Skin of body (tissue), 2 donors: ENCODE measurements around the gene ZNF518B. TPM values are rescaled to one million over a fixed set of nuclear protein-coding genes. Genes with fewer than 3 reads are reported as not detected.

ENCODE experiments used
- DNase-seq: peaks from one replicate; lab custom pipeline; 2025; lab: John Stamatoyannopoulos, UW
- total RNA-seq: library from RNA; depleted of rRNA; stranded (reverse); fragments of >200 nt; gene quantifications from one replicate; pipeline ENCODE4 v1.2.3, GENCODE V29; 2014

Gene ZNF518B, protein sequence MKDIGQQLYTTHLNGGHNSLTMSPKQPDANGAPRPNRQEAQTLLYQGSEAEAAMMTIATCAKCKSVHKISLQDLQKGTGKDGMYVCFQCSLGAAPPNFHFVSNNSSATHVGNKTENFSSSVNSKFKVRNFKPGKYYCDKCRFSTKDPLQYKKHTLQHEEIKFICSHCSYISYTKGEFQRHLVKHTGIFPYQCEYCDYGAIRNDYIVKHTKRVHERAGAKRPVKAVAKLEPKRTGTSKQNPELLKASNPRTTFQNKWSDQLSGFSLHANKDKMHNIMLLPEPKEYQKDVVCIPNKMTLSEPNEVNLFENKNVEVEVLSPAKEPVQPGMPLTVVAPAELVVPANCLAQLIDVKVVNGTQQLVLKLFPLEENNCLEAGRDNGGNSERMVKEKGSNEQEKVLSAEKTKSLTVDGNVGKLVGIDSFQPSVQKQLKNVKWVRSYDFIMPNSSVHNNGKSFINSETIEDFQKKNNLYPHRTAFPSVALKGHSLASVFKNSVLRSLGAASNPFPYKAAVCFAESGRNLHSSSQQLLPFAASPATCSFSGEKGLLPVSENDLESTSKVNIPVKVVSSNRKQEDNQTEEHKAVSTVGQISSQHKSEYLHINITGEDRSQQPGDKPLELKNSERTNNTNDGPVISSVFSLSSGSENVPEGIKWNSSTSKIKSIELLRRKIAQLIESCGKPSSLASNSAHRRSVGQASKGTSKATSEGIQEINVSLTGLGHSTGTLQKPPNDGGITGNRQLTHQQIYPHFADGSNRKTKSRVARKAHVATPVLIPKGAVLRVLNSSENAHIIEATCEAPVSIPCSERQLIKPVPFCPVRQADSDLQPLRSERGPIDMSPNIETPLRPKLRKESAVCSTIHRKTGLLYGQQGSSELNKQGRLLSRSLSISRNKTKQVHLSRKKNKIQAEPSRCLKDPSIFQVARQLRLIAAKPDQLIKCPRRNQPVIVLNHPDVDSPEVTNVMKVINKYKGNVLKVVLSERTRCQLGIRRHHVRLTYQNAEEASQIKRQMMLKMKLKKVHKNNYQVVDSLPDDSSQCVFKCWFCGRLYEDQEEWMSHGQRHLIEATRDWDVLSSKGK
- 32.3 TPM for total RNA-seq

DNA sequence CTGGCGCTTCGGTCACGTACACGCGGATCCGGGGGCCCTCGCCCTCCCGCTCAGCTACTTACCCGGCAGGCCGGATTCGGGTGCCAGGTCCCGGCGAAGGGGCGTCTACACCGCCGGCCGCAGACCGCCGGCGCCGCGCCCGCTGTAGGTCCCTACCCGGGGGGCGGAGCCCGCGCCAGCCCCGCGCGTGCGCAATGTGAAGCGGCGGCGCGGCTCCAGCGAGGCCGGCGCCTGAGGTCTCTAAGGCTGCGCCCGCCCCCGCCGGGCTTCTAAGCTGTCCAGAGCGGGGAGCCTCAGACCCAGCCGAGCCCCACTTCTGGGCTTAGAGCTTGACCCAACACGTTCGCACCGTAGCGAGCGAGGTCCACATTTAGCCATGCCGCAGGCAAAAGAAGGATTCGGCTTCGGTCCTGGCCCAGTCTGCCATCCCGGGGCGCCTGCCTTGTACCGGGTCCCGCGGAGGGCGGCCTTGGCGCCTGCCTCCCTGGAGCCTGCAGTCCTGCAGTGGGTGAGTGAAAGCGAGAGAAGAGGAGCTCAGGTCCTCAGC lies at the start of gene ZNF518B:
ZNF518B (minus strand) TSS at position 172 of the 547 bp plus-strand sequence. CDS start 11,098 bp downstream, outside the sequence.
- DNase-seq: peak; percentile 51

DNA sequence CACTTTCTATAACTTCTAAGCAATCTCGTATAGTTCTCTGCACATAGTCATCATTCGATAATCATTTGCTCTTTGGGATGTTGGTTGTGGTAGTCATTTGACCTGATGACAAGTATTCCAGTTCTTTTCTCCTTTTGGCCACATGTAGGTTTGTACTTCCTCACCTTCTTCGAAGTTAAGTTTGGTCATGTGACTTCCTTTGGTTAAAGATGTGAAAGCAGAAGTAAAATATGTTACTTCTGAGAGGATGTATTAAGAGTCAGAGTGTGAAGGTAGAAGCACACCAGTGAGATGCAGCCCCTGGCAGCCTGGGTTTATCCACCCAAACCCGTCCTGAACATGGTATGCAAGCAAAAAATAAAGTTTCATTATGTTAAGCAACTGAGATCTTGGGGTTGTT lies 48.9 kb upstream of the ZNF518B start:
- no peak for DNase-seq

DNA sequence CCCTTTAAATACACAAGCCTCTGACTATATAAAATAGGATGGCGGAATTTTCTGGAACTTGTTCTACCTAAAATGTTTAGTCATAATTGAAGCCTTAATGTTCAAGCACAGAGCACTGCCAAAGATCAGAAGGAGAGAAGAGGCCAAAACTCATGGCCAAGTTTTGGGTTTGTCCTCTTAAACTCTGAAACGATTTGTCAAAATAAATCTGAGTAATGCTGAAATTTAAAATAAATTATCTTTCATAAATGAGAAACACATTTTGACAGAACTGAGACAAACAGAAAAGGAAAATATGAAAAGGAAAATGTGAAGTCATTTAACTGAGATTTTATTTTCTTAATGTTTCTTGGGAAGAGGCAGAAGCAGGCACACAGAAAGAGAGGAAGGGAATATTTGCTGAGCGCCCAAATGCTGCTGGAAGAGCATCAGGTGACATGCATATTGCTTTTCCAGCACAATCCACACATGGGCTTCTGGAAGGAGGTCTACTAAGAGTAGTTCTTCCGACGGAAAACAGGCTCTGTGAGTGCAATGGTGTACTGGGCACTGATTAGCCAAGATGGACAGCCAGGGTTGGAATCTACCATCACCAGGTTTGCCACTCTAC lies 47.4 kb upstream of the ZNF518B start:
- DNase-seq: peak; percentile 72

DNA sequence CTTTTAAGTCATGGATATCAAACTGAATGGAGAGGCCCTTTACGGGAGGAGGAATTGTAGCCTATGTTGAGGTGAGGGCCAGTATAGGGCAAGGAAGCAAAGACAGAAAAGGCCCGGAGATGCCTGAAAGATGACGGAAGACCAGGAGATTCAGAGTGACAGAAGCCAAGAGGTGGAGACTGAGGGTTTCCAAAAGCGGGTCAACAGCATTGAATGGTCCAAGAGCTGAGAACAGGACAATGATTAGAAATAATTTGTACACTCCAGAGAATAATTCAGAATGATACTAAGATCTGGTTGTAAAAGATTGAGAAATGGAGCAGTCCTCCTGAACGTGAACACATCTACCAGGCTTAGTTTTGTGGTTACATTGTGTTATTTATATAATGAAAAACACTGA lies 45.5 kb upstream of the ZNF518B start:
- no peak for DNase-seq

DNA sequence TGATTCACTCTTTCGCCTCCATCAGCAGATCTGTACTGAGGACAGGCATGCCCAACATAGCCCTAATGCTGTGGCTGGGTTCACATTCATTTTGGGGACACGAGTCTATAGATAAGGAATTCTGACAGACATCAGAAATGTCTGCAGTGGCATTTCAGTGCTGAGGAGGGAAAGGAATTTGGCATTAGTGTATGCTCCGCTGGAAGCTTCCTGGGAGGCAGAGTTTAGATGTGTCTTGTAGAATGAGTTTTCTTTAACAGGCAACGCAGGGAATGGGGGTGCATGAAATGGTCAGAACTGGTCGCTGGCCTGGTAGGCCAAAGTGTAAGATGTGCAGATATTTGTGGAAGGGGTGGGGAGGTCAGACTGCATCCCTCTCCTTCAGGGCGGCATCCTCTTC lies 43.5 kb upstream of the ZNF518B start:
- DNase-seq: no peak

DNA sequence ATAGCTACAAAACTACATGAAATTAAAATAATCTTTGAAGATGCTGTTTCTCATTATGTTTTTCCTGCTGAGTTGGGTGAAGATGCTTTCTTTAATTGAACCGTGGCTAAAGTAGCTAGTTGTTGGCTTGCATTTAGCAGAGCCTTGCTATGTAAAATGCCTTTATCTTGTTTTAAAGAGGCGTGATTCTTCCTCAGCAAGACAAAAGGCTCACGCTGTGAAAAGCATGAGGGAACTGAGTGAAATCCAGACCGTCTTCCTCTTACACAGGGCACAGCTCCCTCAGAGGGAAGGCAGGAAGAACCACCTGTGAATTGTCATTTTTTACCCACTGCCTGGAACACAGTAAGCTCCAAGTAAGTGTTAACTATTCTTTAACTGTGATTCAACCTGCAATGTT lies 39.0 kb upstream of the ZNF518B start:
- DNase-seq: no peak

DNA sequence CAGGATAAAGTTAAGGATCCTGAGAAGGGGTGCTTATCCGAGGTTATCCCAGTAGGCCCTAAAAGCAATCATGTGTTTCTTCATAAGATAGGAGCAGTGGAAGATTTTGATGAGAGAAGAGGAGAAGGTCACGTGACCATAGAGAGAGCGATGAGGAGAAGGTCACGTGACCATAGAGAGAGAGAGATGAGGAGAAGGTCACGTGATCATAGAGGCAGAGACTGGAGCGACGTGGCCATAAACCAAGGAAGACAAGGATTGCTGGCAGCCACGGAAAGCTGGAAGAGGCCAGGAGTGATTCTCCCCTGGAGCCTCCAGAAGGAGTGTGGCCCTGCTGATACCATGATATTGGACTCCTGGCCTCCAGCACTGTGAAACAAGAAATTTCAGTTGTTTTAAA lies 38.4 kb upstream of the ZNF518B start:
- DNase-seq: no peak

DNA sequence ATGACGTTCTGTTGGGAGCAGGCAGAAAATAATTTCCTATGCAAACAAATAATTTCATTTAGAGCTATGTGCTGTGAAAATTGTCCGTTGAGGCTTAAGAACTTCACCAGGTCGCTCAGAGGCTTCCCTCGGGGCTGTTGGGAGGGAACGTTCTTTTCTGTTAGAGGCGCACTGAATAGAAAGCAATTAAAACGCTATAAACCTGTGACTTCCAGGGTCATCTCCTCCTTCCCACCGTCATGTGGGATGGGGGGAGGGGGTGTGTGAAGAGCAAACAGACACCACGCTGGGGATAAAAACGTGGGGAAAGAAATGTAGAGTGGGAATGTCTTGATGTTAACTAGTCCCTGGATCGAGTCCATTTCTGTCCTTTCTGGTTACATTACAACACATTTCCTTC lies 35.2 kb upstream of the ZNF518B start:
- no peak for DNase-seq

DNA sequence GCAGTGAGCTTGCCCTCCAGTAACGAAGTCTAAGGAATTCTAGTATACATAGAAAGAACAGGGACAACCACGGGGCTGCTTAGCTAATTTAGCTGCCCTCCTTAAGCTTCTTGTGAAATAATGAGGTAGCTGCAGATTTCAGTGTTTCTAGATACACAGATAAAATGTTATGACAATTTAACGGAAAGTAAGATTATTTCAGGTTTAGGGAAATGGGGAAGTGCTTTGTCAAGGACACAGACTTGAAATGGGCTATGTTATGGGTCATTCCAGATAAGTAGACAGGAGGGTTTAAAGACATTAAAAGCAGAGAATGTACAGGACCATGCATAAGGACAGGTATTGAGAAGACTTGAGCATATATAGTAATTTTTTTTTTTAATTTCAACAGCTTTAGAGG lies 34.2 kb upstream of the ZNF518B start:
- no peak for DNase-seq

DNA sequence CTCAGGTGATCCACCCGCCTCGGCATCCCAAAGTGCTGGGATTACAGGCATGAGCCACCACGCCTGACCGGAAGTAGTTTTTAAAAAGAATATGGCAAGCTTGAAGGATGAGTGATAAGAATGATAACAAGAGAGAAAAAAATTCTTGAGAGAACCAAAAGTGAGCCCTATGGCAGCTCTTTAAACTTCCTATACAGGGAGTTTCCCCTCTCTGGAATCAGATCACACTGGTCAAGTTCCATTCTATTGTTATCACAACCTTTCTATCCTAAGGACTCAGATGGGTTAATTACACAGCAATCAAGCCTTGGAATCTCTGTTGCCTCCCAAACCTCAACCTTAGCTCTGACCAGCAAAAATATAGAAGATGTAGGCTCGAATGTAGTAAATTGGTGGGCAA lies 33.8 kb upstream of the ZNF518B start:
- no peak for DNase-seq

DNA sequence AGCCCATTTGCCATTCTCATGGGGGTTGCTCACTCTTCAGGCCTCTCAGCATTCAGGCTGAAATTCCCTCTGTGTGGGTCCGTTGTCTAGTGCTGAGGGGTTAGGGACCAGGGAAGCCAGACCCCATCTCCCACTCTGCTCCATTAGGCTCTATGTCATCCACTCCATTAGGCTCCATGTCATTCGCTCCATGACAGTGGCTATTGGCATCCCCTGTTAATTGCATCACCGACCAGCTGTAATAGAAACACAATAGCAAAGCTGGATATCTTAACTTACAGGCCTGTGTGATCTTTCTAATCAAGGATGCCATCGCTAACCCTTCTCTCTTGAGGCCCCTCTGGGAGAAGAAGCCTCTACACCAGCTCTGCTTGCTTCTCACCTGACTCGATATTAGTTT lies 25.7 kb upstream of the ZNF518B start:
- no peak for DNase-seq

DNA sequence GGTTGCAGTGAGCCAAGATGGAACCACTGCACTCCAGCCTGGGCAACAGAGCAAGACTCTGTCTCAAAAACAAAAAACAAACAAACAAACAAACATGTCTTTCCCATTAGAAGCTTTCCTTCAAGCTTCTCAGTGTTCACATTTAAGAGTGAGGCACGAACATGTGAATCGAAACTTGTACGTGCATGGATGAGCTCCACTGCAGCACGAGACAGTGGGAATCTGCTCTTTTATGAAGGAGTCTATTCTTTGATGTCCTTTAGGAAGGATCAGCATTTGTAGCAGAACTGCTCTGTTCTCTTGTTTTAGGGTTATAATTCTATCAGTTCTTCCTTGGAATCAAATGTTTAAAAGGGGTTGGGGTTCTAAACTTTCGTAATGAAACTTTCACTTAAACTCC lies 23.4 kb upstream of the ZNF518B start:
- DNase-seq: no peak

DNA sequence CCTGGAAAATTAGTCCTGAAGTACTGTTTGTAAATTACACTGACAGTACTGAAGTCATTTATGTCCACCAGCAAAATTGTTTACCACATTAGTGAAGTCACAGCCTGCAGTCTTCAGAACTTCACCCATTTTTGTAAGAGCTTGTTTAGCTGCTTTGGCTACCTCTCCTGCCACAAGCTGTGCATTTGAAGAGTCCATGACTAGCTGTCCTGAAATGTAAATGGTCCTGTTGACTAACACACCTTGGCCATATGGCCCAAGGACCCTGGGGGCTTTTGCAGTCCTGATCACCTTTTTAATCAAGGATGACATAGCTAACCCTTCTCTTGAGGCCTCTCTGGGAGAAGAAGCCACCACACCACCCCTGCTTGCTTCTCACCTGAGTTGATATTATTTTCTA lies 21.4 kb upstream of the ZNF518B start:
- DNase-seq: no peak

DNA sequence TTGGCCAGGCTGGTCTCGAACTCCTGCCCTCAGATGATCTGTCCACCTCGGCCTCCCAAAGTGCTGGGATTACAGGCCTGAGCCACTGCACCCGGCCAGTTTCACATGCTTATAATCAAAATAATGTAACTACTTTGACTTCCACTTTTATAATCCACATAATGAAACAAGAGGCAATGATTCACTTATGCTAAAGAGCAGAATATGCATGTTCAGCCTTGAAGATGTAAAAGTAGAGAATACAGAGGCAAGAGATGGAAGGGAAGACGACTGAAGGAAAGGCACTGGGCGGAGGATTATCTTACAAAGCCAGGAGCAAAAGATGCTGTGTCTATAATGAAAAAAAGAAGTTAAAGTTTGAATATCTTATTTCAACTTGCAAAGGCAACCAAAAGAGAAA lies 13.3 kb upstream of the ZNF518B start:
- DNase-seq: no peak

DNA sequence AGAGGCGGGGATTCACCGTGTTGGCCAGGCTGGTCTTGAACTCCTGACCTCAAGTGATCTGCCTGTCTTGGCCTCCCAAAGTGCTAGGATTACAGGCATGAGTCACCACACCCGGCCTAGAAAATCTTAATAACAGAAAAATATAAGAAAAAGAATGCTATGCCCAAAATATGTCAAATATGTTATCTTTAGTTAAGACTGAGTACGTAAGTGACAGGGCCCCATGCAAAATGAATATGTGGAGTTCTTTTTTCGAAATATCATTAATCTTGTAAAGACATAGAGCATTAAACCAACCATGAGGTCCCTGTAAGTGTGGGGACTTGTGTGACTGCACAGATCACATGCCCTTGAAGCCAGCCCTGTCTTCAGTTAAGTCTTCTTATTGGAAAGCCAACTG lies 8.9 kb upstream of the ZNF518B start:
- no peak for DNase-seq

DNA sequence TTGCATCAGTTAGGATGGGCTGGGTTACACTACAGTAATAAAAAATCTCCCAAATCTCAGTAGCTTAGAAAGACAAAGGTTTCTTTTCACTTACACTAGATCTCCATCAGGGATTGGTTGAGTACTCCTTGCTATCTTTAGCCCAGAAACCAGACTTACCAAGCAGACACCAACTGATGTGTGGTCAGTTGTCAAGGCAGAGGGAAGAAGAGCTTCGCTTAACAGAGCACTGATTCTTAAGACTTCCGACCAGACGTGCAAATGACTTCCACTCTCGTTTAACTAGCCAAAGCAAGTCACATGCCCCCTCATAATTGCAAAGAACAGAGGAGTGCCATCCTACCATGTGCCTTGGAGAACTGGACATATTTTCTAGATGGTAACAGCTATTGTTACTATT lies 5.7 kb upstream of the ZNF518B start:
- DNase-seq: no peak

DNA sequence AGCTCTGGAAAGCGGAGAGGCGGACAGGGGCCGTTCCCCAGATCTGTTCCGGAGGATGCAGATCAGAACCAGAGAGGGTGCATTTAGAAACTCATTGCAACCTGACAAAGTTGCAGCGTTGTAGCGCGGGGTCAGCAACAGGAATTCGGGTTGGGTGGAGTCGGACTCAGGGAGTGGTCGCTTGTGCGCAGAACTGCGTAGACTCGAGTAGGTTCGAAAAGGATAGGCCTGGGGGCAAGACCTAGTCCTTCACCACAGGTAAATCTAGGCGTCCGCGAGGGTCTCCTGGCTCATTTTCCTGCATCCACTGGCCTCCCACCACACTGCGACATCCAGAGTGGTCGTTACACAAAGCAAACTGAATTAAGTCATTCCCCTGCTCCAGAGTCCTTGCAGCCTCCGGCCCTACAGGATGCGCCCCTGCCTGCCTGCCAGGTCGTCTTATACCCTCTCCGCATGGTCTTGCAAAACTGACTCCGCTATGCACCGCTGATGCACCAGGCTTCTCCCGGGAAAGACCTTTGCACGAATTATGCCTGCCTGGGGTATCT lies 4.7 kb upstream of the ZNF518B start:
- DNase-seq: no peak

DNA sequence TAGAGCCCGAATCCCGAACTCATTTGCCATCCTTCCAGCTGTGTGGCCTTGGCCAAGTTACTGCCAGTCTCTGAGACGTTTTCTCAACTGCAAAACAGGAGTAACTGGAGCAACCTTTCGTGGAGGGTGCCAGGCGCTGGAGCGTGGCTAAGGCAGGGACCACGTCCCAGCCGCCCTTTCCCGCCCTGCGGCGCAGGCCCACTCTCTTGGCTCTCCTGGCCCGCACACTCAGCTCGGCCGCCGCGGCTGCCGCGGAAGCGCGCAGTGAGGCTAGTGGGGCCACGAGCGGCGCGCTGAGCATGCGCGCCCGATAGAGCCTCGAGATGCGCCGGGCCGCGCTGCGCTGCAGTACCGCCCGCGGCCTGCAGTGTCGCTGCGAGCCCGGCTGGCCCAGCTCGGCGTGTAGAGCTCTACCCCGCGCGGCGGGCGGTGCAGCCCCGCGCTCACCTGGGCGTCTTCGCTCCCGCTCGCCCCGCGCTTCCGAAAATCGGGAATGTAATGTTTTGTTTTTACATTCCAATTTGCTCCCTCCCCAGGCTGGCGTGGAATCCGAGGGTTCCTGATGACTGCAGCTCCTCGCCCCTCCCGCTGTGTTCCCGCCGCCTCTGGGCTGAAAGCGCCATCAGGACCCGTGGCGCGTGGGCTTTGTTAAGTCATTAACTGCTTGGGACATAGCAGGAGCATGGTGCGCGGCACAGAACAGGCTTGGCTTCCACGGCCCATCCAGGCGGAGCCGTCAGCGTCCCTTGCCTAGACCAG lies 4.0 kb upstream of the ZNF518B start:
- peak; percentile 36 for DNase-seq

DNA sequence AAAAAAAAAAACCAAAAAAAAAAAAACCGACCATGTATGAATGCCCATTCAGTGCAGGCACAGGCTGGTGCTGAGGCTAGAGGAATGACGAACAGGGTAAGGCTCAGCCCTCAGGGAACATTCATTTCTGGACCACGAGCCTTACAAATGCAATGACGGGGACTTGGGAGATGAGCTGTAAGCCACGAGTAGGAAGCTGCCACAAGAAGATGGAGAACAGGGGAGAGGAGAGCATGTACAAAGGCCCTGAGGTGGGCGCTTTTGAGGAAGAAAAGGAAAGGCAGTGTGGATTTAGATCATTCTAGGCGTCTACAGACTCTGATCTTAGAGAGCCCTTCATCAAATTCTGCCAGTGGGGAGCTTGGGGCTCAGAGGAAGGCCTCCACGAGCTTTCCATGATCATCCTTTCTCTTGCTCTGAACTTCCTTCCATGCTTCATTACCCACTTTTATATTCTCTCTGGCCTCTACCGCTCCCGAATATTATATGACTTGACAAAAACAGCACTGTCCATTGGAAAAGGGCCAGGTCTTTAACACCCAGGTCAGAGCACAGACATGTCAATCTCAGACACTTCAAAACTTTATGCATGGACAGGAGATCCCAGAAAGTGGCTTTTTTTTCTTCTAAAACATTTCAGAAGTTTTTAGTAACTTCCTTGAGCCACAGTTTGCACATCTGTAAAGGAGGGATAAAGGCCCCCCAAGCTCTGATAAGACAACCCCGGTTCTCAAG lies 3.3 kb upstream of the ZNF518B start:
- DNase-seq: no peak

DNA sequence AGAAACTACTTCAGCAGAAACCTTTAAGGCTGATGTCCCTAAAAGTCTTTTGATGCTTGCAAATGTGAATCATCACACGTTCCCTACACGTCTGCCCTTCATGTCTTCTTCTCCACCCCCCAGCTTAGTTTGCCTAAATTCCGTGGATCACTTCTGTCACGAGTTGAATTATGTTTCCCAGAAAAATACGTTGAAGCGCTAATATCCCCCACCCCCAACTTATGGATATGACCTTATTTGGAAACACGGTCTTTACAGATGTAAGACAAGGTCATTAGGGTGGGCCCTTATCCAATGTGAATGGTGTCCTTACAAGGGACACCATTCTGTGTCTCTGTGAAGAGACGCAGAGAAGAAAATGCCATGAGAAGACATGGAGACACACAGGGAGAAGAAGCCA lies 2.1 kb upstream of the ZNF518B start:
- DNase-seq: no peak
